SK-N-SH treated with all-trans-retinoic acid at 6 μM for 48 hours (cell line): Measurements from ENCODE around the gene EXOC1.

Source experiments
- ATAC-seq: fragments of 200-7000 bp; cut with Tn5 transposase; 3 replicates; pipeline ENCODE4 v1.9.1; 2020; ENCODE audit warnings: mild to moderate bottlenecking, moderate library complexity
- ARNTL ChIP-seq: fragments of 450-650 bp; formaldehyde crosslinking; IDR thresholded peaks from 2 replicates; pipeline ENCODE4 v1.5.0; 2020; ENCODE audit warnings: low read depth, mild to moderate bottlenecking, moderate library complexity, borderline replicate concordance
- BACH2 ChIP-seq: fragments of 250-450 bp; sonication (Bioruptor Pico); IDR thresholded peaks from 2 replicates; pipeline ENCODE4 v1.9.0; 2021; ENCODE audit warnings: mild to moderate bottlenecking, borderline replicate concordance
- CSDC2 ChIP-seq: fragments of 250-450 bp; sonication (Bioruptor Pico); IDR thresholded peaks from 2 replicates; pipeline ENCODE4 v1.5.0; 2020; ENCODE audit warnings: mild to moderate bottlenecking, moderate library complexity
- ESRRG ChIP-seq: fragments of 250-450 bp; sonication (Bioruptor Pico); IDR thresholded peaks from 2 replicates; pipeline ENCODE4 v1.6.1; 2021; ENCODE audit warnings: mild to moderate bottlenecking
- GLIS3 ChIP-seq: fragments of 250-450 bp; sonication (Bioruptor Pico); IDR thresholded peaks from 2 replicates; pipeline ENCODE4 v1.5.0; 2020; ENCODE audit warnings: mild to moderate bottlenecking, moderate library complexity
- ISL1 ChIP-seq: fragments of 250-450 bp; sonication (Bioruptor Pico); IDR thresholded peaks from 2 replicates; pipeline ENCODE4 v2.1.2; 2022; ENCODE audit warnings: mild to moderate bottlenecking, moderate library complexity
- OSR1 ChIP-seq: fragments of 250-450 bp; sonication (Bioruptor Pico); IDR thresholded peaks from 2 replicates; pipeline ENCODE4 v1.8.0; 2022; ENCODE audit warnings: moderate library complexity, mild to moderate bottlenecking, inconsistent platforms
- RARB ChIP-seq: fragments of 250-450 bp; sonication (Bioruptor Pico); IDR thresholded peaks from 2 replicates; pipeline ENCODE4 v1.8.0; 2021; ENCODE audit warnings: mild to moderate bottlenecking, moderate library complexity
- SNAI2 ChIP-seq: fragments of 250-450 bp; sonication (Bioruptor Pico); IDR thresholded peaks from 2 replicates; pipeline ENCODE4 v1.5.0; 2020; ENCODE audit warnings: mild to moderate bottlenecking, moderate library complexity
- TCF4 ChIP-seq: fragments of 250-450 bp; sonication (Bioruptor Pico); IDR thresholded peaks from 2 replicates; pipeline ENCODE4 v1.8.0; 2021; ENCODE audit warnings: mild to moderate bottlenecking, moderate library complexity, borderline replicate concordance
- TOX ChIP-seq: fragments of 250-450 bp; sonication (Bioruptor Pico); IDR thresholded peaks from 2 replicates; pipeline ENCODE4 v1.8.0; 2021; ENCODE audit warnings: mild to moderate bottlenecking, moderate library complexity, borderline replicate concordance
- ZC3H10 ChIP-seq: fragments of 250-450 bp; sonication (Bioruptor Pico); IDR thresholded peaks from 2 replicates; pipeline ENCODE4 v1.5.1; 2021; ENCODE audit warnings: mild to moderate bottlenecking, moderate library complexity
- ZFP3 ChIP-seq: fragments of 250-450 bp; sonication (Bioruptor Pico); IDR thresholded peaks from 2 replicates; pipeline ENCODE4 v1.5.0; 2020; ENCODE audit warnings: mild to moderate bottlenecking, moderate library complexity
- ZFP30 ChIP-seq: fragments of 450-650 bp; formaldehyde crosslinking; IDR thresholded peaks from 2 replicates; pipeline ENCODE4 v1.5.0; 2022; ENCODE audit warnings: mild to moderate bottlenecking, moderate library complexity
- ZNF565 ChIP-seq: fragments of 450-650 bp; formaldehyde crosslinking; conservative IDR thresholded peaks from 2 replicates; pipeline ENCODE4 v1.5.0; 2020; ENCODE audit warnings: low read depth, mild to moderate bottlenecking, moderate library complexity
- ZNF70 ChIP-seq: fragments of 450-650 bp; formaldehyde crosslinking; IDR thresholded peaks from 2 replicates; pipeline ENCODE4 v1.5.0; 2020; ENCODE audit warnings: mild to moderate bottlenecking, moderate library complexity
- ZNF8 ChIP-seq: fragments of 450-650 bp; formaldehyde crosslinking; IDR thresholded peaks from 2 replicates; pipeline ENCODE4 v1.5.0; 2020; ENCODE audit warnings: mild to moderate bottlenecking, moderate library complexity
- TF ChIP-seq, protein P1 (sequence below): fragments of 250-450 bp; sonication (Bioruptor Pico); IDR thresholded peaks from 2 replicates; pipeline ENCODE4 v1.8.0; 2021; ENCODE audit warnings: low read depth, mild to moderate bottlenecking, moderate library complexity, borderline replicate concordance
- TF ChIP-seq, protein P2 (sequence below): fragments of 250-450 bp; sonication (Bioruptor Pico); IDR thresholded peaks from 2 replicates; pipeline ENCODE4 v1.5.1; 2020; ENCODE audit warnings: low read depth, mild to moderate bottlenecking, moderate library complexity
- TF ChIP-seq, protein P3 (sequence below): fragments of 250-450 bp; sonication (Bioruptor Pico); IDR thresholded peaks from 2 replicates; pipeline ENCODE4 v1.5.0; 2020; ENCODE audit warnings: mild to moderate bottlenecking, moderate library complexity
- TF ChIP-seq, protein P4 (sequence below): fragments of 250-450 bp; sonication (Bioruptor Pico); IDR thresholded peaks from 2 replicates; pipeline ENCODE4 v1.5.1; 2021; ENCODE audit warnings: mild to moderate bottlenecking, moderate library complexity

Gene EXOC1

GRCh38 chr4:55859711-55860110 lies 6.3 kb downstream of the EXOC1 start:
- no peak; the same call in 2 of the 3 replicates for ATAC-seq
- TF ChIP-seq ISL1 (CRISPR knock-in tag) (peak; percentile 73; the same call in 1 of the 2 replicates), ESRRG (CRISPR knock-in tag) (no peak)
- TF ChIP-seq, protein P1, sequence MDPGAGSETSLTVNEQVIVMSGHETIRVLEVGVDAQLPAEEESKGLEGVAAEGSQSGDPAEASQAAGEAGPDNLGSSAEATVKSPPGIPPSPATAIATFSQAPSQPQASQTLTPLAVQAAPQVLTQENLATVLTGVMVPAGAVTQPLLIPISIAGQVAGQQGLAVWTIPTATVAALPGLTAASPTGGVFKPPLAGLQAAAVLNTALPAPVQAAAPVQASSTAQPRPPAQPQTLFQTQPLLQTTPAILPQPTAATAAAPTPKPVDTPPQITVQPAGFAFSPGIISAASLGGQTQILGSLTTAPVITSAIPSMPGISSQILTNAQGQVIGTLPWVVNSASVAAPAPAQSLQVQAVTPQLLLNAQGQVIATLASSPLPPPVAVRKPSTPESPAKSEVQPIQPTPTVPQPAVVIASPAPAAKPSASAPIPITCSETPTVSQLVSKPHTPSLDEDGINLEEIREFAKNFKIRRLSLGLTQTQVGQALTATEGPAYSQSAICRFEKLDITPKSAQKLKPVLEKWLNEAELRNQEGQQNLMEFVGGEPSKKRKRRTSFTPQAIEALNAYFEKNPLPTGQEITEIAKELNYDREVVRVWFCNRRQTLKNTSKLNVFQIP (CRISPR knock-in tag): no peak
- TF ChIP-seq, protein P2, sequence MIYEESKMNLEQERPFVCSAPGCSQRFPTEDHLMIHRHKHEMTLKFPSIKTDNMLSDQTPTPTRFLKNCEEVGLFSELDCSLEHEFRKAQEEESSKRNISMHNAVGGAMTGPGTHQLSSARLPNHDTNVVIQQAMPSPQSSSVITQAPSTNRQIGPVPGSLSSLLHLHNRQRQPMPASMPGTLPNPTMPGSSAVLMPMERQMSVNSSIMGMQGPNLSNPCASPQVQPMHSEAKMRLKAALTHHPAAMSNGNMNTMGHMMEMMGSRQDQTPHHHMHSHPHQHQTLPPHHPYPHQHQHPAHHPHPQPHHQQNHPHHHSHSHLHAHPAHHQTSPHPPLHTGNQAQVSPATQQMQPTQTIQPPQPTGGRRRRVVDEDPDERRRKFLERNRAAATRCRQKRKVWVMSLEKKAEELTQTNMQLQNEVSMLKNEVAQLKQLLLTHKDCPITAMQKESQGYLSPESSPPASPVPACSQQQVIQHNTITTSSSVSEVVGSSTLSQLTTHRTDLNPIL (CRISPR knock-in tag): peak; percentile 59; the same call in 1 of the 2 replicates

GRCh38 chr4:55864577-55865223 lies 11.3 kb downstream of the EXOC1 start:
- TF ChIP-seq ZNF8 (CRISPR knock-in tag) (peak; percentile 94), TOX (no peak), ZNF565 (CRISPR knock-in tag) (no peak)
- no peak for ATAC-seq

- ATAC-seq: peak; percentile 47
- TF ChIP-seq ZC3H10 (CRISPR knock-in tag) (no peak), GLIS3 (CRISPR knock-in tag) (no peak), ZNF565 (CRISPR knock-in tag) (no peak), TOX (no peak), ARNTL (no peak), TCF4 (CRISPR knock-in tag) (no peak), SNAI2 (CRISPR knock-in tag) (no peak), CSDC2 (CRISPR knock-in tag) (no peak), ZFP3 (no peak), ZFP30 (CRISPR knock-in tag) (no peak), ZNF8 (CRISPR knock-in tag) (no peak), RARB (no peak), ESRRG (CRISPR knock-in tag) (no peak)
- TF ChIP-seq, protein P3, sequence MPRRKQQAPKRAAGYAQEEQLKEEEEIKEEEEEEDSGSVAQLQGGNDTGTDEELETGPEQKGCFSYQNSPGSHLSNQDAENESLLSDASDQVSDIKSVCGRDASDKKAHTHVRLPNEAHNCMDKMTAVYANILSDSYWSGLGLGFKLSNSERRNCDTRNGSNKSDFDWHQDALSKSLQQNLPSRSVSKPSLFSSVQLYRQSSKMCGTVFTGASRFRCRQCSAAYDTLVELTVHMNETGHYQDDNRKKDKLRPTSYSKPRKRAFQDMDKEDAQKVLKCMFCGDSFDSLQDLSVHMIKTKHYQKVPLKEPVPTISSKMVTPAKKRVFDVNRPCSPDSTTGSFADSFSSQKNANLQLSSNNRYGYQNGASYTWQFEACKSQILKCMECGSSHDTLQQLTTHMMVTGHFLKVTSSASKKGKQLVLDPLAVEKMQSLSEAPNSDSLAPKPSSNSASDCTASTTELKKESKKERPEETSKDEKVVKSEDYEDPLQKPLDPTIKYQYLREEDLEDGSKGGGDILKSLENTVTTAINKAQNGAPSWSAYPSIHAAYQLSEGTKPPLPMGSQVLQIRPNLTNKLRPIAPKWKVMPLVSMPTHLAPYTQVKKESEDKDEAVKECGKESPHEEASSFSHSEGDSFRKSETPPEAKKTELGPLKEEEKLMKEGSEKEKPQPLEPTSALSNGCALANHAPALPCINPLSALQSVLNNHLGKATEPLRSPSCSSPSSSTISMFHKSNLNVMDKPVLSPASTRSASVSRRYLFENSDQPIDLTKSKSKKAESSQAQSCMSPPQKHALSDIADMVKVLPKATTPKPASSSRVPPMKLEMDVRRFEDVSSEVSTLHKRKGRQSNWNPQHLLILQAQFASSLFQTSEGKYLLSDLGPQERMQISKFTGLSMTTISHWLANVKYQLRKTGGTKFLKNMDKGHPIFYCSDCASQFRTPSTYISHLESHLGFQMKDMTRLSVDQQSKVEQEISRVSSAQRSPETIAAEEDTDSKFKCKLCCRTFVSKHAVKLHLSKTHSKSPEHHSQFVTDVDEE (CRISPR knock-in tag): no peak
- TF ChIP-seq, protein P2 (CRISPR knock-in tag): no peak
These were observed 11.9 kb downstream of the EXOC1 start for GRCh38 chr4:55865228-55865806.

- peak; percentile 97 for ATAC-seq
- TF ChIP-seq TOX (no peak), ZNF70 (CRISPR knock-in tag) (no peak), OSR1 (CRISPR knock-in tag) (no peak), ESRRG (CRISPR knock-in tag) (no peak), GLIS3 (CRISPR knock-in tag) (no peak), ZNF8 (CRISPR knock-in tag) (no peak), TCF4 (CRISPR knock-in tag) (no peak), ZFP3 (no peak), BACH2 (CRISPR knock-in tag) (no peak), ISL1 (CRISPR knock-in tag) (no peak), ZC3H10 (CRISPR knock-in tag) (no peak)
- TF ChIP-seq, protein P1 (CRISPR knock-in tag): no peak
- TF ChIP-seq, protein P4, sequence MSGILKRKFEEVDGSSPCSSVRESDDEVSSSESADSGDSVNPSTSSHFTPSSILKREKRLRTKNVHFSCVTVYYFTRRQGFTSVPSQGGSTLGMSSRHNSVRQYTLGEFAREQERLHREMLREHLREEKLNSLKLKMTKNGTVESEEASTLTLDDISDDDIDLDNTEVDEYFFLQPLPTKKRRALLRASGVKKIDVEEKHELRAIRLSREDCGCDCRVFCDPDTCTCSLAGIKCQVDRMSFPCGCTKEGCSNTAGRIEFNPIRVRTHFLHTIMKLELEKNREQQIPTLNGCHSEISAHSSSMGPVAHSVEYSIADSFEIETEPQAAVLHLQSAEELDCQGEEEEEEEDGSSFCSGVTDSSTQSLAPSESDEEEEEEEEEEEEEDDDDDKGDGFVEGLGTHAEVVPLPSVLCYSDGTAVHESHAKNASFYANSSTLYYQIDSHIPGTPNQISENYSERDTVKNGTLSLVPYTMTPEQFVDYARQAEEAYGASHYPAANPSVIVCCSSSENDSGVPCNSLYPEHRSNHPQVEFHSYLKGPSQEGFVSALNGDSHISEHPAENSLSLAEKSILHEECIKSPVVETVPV: no peak
- TF ChIP-seq, protein P2 (CRISPR knock-in tag): no peak
These were observed 13.0 kb downstream of the EXOC1 start for GRCh38 chr4:55866290-55866907.
